HPDE6-E6E7 (cell line): ENCODE results near the gene FBN1.

Experiments
- DNase-seq: peaks from one replicate; pipeline ENCODE4 v3.0.0; 2011; ENCODE audit warnings: missing footprints; ENCODE audit errors: extremely low spot score

The FBN1 gene

DNA sequence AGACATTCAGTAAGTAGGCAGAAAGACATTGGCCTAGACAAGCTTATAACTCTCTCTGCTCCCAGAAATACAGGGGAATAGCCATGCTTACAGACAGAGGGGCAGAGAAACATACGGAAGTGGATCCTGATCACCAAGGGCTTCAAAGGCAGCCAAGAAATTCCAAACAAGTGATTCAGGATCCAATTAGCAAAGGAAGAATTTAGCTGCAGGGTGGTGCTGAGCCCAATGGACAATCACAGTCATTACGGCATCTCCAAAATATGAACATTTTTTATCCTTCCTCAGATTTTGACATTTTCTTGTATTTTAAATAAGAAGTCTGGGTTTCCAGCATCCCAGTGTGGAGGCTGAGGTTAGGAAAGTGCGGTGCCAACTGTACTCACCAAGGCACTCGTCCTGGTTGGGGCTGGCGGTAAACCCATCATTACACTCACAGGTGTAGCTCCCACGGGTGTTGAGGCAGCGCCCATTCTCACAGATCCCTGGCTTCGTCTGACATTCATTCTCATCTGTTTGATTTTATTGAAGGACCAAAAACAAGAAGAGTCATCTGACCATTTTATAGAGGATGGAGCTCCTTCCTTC, 217.5 kb downstream of the FBN1 start:
- DNase-seq: no peak

DNA sequence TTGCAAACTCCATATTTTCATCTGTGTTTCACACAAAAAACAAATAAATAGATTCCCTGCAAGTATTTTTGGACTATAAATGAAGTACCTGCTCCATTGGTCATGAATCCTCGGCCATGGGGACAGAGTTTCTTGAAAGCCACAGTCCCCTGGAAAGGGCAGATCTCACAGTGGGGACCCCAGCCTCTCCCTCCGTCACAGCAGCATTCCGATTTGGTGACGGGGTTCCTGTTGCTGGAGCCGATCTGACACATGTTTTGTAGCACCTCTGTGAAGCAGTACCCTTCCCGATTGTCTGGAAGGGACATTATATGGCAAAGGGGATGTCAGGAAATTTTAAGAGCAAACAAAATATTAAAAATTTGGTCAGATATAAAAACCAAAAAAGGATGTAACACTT, 218.0 kb downstream of the FBN1 start:
- DNase-seq: no peak

- DNase-seq: no peak
Measured at GRCh38 chr15:48426941-48427340, 218.6 kb downstream of the FBN1 start.

GRCh38 chr15:48426044-48426443, 219.5 kb downstream of the FBN1 start:
- no peak for DNase-seq

- DNase-seq: no peak
Measured at GRCh38 chr15:48425051-48425450, 220.5 kb downstream of the FBN1 start.

- DNase-seq: peak; percentile 38
Measured at GRCh38 chr15:48423896-48424475, 221.5 kb downstream of the FBN1 start.

DNA sequence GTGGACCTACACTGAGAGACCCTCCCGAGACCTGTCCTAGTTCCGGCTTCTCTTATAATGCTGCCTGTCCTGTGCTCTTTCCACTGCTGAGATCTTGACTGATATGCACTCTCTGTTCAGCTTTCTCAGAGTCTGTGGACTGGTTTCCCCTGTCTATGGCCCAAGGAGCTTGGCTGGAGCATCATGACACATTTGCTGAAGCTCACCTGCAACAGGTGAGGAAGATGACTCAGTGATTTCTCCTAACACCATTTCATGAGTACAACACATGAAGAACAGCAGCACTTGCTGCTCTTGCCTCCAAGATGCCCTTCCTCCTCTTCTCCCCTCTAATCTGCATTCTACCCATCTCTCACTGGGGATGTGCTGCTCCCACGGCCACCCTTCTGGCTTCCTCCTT, 222.2 kb downstream of the FBN1 start:
- DNase-seq: no peak

DNA sequence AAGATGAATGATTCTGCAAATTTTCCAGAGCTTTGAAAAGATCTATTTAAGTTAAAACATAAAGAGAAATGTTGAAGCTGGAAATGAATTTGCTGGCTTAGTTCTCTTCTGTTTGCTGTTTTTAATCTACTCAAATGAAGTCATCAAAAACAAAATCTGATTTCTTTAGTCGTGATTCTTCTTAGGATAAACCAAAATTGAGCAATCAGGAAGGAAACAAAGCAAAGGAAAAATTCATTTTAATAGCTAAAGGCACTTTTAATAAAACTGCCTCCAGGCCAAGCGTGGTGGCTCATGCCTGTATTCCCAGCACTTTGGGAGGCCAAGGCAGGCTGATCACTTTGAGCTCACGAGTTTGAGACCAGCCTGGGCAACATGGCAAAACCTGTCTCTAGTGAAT, 223.1 kb downstream of the FBN1 start:
- no peak for DNase-seq

DNA sequence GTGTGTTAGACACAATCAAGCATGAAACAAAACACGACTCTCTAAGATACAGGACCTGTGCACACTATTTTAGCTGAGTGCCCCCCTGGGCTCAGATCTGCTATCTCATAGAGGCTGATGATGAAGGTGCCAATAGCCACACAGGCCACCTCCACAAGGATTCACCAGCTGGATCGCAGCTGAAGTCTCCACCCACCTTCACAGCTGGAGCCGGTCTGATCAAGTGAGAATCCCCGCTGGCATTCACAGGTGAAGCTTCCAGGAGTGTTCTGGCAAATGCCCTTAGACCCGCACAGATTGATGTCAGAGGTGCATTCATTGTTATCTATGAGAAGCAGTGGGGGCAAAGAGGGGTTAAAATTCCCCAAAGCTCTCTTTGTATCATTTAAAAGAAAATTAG, 224.1 kb downstream of the FBN1 start:
- DNase-seq: no peak

DNA sequence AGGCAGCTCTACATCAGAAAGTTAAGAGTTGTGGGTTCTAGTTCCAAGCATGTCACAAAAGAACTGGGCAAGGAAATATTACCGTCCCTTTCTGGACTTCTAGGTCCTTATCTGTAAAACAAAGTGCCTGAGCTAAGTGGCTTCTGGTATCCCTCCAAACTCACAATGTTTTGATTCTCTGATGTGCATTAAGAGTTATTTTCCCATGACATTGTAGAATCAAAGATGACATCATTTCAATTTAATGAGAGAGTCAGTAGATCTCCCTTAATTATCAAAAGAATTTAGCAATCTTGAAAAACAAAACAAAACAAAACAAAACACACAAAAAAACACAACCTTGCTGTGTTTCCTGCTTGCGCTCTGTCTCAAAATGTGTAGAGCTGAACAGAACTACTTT, 225.6 kb downstream of the FBN1 start:
- no peak for DNase-seq

DNA sequence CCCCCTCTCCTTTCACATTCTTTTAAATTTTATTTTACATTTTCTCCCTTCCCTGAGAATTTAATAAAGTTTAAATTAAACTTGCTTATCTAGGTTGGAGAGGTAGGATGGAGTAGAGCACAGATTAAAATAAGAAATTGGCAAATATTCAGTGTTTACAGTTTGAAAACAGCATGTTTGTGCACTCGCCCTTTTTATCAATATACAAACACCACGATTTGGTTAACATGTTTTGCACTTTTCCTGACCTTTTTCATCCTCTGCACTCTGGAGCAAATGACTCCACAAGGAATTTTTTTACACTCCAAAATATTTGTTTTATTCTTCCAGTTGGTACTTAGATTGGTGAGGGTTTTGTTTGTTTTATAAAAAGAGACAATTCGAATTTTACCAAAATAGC, 227.2 kb downstream of the FBN1 start:
- no peak for DNase-seq

- DNase-seq: no peak
Measured at GRCh38 chr15:48416301-48416700, 229.2 kb downstream of the FBN1 start.

DNA sequence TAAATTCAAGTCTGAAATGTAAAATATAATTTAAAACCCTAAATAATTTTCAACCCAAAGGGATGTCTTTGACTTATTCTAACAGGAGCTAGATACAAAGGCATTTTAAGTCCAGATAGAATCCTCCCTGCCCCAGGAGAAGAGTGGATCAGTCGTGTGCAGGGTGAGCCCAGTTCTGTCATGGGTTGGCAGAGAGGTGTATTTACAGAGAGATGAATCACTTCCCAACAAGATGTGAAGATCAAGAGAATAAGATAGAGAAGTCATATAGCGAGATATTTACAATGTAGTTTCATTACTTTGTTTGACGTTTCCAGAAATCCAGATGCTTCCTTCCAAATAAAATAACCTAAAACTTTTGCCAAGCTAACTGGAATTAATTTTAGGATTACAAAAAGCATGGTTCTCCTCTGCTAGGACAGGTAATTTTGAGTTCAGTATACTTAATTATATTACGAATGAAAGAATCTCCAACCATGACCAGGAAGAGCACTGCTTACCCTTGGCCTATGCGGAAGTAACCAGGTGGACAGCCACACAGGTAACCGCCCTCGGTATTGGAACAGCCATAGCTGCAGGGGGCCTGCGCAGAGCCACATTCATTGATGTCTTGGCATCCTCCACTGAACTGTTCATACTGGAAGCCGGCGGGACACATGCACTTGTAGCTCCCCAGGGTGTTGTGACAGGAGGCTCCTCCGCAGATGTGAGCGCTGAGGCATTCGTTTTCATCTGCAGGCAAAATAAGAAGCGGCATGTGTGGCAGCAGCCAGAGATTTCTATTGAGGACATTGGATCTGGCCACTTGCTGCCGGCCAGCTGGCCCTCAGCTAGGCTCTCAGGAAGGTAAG, 230.2 kb downstream of the FBN1 start:
- DNase-seq: peak; percentile 38

GRCh38 chr15:48414015-48414414, 231.5 kb downstream of the FBN1 start:
- no peak for DNase-seq

- DNase-seq: no peak
Measured at GRCh38 chr15:48413304-48413703, 232.2 kb downstream of the FBN1 start.

GRCh38 chr15:48411971-48412591, 233.4 kb downstream of the FBN1 start:
- DNase-seq: no peak

DNA sequence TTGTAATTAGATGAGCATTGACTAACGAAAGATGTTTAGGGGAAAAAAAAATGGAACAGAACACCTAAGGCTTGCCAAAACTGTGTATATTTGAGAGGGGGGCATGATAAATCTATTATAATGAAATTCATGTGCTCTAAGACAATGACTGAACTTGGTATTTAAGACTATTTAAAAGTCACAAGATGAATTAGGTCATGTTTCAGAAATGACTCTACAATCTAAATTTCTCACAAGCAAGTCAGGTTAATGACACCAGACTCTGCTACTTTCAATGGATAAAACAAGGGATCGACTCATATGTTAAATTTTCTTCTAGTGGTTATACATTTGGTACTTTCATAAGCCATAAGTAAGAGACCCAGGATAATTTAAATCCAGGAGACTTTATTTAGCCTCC, 235.9 kb downstream of the FBN1 start:
- no peak for DNase-seq

DNA sequence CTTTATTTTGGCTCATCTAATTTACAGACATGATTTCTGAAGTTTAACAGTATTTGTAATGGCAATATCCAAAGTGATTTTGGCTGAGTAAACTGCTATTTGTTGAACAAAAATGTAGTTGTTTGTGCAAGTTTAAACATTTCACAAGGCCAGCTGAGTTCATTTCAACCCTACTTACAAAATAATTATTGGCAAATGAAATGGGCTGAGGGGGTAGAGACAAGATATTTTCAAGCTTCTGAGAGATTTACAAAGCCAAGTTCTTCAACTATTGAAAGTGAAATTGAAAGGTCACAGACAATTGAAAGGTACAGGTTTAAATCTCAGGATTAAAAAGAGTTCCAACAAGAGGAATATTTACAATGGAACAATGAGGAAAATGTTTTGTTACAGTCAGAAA, 237.2 kb downstream of the FBN1 start:
- no peak for DNase-seq

DNA sequence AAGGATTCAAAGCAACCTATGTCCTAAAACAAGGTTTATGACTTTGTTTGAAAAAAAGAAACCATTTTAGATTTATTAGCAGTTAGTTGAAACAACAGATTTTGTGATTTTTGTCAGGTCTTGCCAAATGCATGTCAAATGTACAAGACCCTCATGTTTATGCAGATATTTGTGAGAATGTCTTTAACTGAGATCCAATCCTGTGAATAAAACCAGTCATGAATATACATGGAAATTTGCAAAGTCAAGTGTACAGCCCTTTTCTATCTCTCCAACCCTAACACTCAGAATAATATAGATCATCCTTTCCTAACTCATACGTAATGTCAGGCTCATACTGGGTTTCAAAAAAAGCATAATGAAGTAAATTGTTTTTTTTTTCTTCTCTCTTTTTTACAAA, 237.9 kb downstream of the FBN1 start:
- no peak for DNase-seq

GRCh38 chr15:48406911-48407310, 238.6 kb downstream of the FBN1 start:
- no peak for DNase-seq

DNA sequence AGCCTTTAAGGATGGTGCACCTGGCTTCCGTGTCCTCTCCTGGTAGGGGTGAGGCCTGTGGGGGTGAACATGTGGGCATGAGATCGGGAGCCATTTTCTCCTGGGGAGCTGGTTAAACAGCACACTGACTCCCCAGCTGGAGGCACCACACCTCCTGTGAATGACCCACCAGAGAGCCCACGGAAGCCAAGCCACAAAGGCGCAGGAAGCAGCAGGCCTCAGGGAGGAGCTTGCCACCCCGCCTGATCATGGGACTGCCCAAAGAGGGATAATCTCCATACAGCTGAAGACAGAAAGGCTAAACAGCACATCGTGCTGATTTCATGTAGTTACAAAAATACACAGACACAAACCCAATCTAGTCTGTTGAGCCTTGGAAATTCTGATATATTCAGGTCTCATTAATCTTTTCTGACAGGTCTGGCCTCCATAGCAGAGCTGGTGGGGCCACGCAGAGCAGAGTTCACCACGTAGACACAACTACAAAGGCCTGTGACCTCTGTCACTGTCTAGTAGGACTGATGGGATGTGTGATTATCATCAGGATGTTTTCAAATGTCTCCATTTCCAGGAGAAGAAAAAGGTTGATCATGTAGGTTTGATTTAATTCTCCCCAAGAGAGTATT, 239.1 kb downstream of the FBN1 start:
- no peak for DNase-seq

- DNase-seq: no peak
Measured at GRCh38 chr15:48402427-48403177, 242.9 kb downstream of the FBN1 start.
